Measurements from ENCODE around the gene TSG101.

The TSG101 gene

GRCh38 chr11:18493310-18493709 lies 33.4 kb downstream of the TSG101 start:
- no peaks in the 10 kb centered on the region for H3K27me3 ChIP-seq (ENCODE audit: insufficient read depth, low read length)
- H3K4me1 ChIP-seq (ENCODE audit: insufficient read depth, low read length): no peaks in the 10 kb centered on the region
- no peak overlapping the region for H3K9ac ChIP-seq (ENCODE audit: low read depth, low read length)
- WGBS: 95% methylated on average over 4 of the region's 4 CpGs
- no peak overlapping the region for H3K4me3 ChIP-seq (ENCODE audit: low read length)
- no peak overlapping the region for H3K27ac ChIP-seq (ENCODE audit: low read depth, low read length)
- peaks cover 75% of the 10 kb centered on the region for H3K36me3 ChIP-seq (ENCODE audit: insufficient read depth, low read length)
- H3K9me3 ChIP-seq (ENCODE audit: insufficient read depth, low read depth, low read length): no peaks in the 10 kb centered on the region

DNA sequence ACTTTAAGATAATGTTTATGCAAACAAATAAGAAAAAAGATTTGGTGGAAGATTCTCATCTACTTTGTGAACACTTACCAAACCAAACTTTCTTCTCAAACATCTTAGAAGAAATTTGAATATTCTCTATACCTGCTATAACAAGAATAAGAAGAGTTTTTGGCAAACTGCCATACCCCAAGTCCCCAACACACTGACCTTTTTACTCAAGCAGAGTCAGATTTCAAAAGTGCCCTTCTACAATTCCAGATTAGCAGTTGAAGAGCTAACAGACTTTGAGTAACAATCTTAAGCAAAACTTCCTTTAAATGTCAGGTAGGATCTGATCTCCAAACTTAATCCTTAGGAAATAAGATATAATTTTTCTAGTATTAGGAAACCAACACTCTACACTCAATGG lies 33.9 kb downstream of the TSG101 start:
- Histone ChIP-seq H3K27ac (ENCODE audit: low read depth, low read length) (no peak overlapping the region), H3K4me3 (ENCODE audit: low read length) (no peak overlapping the region), H3K27me3 (ENCODE audit: insufficient read depth, low read length) (no peaks in the 10 kb centered on the region), H3K9ac (ENCODE audit: low read depth, low read length) (no peak overlapping the region), H3K9me3 (ENCODE audit: insufficient read depth, low read depth, low read length) (no peaks in the 10 kb centered on the region), H3K4me1 (ENCODE audit: insufficient read depth, low read length) (no peaks in the 10 kb centered on the region), H3K36me3 (ENCODE audit: insufficient read depth, low read length) (peaks cover 70% of the 10 kb centered on the region)

DNA sequence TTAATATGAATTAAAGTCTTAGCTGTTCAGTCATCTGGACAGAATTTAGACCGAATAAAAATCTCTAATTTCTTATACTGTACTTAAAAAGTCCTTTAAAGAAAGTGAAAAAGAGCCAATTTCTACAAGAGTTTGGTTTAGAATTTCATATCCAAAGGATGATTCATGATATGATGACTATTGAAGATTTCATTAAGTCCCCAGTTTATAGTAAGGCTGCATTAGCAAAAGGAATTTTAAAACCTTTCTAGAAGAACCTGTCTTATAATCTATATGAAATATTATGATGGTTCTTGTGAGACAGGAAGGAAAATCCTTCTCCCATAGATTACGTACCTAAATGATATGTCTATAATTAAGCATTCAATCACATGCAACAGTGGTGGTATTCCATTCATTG lies 34.8 kb downstream of the TSG101 start:
- no peak overlapping the region for H3K27ac ChIP-seq (ENCODE audit: low read depth, low read length)
- no peaks in the 10 kb centered on the region for H3K27me3 ChIP-seq (ENCODE audit: insufficient read depth, low read length)
- no peaks in the 10 kb centered on the region for H3K9me3 ChIP-seq (ENCODE audit: insufficient read depth, low read depth, low read length)
- no peak overlapping the region for H3K9ac ChIP-seq (ENCODE audit: low read depth, low read length)
- peaks cover 61% of the 10 kb centered on the region for H3K36me3 ChIP-seq (ENCODE audit: insufficient read depth, low read length)
- 100% methylated on average over 1 of the region's 2 CpGs for WGBS
- H3K4me1 ChIP-seq (ENCODE audit: insufficient read depth, low read length): no peaks in the 10 kb centered on the region
- no peak overlapping the region for H3K4me3 ChIP-seq (ENCODE audit: low read length)

DNA sequence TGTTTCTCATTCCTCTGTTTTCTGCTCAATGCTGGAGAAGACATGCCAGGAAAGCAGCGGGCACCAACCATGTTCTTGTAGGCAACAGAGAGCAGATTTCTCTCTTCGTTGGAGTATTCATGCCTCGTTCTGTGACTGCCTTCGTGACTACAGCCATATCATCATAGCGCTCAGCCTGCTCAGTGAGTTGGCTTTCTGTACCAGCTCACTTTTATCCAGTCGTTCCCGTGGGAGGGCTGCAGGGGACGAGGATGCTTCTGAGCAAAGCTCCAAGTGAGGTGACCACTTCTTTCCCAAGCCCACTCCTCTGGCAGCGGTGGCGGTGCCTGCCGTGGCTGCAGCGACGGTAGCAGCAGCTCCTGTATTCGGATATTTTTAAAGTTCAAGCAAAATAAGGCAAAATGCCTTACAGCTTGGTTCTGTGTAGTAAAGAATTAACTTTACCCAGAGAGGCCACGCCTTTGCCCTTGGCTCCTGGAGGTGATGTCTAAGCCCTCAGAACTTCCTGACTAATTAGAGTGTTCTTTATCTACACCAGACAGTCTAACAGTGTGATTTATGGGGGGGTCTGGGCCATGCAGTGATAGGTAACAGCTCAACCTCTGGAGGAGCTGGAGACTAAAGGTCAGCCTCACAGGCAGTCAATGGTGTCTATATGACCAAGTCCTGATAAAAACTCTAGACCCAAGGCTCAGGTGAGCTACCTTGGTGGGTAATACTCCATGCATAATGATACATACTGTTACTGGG lies 35.8 kb downstream of the TSG101 start:
- peaks cover 59% of the 10 kb centered on the region for H3K36me3 ChIP-seq (ENCODE audit: insufficient read depth, low read length)
- H3K27me3 ChIP-seq (ENCODE audit: insufficient read depth, low read length): no peaks in the 10 kb centered on the region
- H3K9me3 ChIP-seq (ENCODE audit: insufficient read depth, low read depth, low read length): no peaks in the 10 kb centered on the region

GRCh38 chr11:18490319-18490718 lies 36.4 kb downstream of the TSG101 start:
- WGBS: 94% methylated on average over 1 of the region's 1 CpG
- no peaks in the 10 kb centered on the region for H3K4me1 ChIP-seq (ENCODE audit: insufficient read depth, low read length)
- H3K27ac ChIP-seq (ENCODE audit: low read depth, low read length): no peak overlapping the region
- H3K9me3 ChIP-seq (ENCODE audit: insufficient read depth, low read depth, low read length): no peaks in the 10 kb centered on the region
- no peak overlapping the region for H3K4me3 ChIP-seq (ENCODE audit: low read length)
- no peaks in the 10 kb centered on the region for H3K27me3 ChIP-seq (ENCODE audit: insufficient read depth, low read length)
- no peak overlapping the region for H3K9ac ChIP-seq (ENCODE audit: low read depth, low read length)
- peaks cover 58% of the 10 kb centered on the region for H3K36me3 ChIP-seq (ENCODE audit: insufficient read depth, low read length)

More for the DNA sequence above, 35.8 kb downstream of the TSG101 start:
- no peak overlapping the region for H3K27ac ChIP-seq (ENCODE audit: low read depth, low read length)
- H3K9ac ChIP-seq (ENCODE audit: low read depth, low read length): no peak overlapping the region
- 97% methylated on average over 15 of the region's 15 CpGs for WGBS
- H3K4me1 ChIP-seq (ENCODE audit: insufficient read depth, low read length): no peaks in the 10 kb centered on the region
- H3K4me3 ChIP-seq (ENCODE audit: low read length): no peak overlapping the region

DNA sequence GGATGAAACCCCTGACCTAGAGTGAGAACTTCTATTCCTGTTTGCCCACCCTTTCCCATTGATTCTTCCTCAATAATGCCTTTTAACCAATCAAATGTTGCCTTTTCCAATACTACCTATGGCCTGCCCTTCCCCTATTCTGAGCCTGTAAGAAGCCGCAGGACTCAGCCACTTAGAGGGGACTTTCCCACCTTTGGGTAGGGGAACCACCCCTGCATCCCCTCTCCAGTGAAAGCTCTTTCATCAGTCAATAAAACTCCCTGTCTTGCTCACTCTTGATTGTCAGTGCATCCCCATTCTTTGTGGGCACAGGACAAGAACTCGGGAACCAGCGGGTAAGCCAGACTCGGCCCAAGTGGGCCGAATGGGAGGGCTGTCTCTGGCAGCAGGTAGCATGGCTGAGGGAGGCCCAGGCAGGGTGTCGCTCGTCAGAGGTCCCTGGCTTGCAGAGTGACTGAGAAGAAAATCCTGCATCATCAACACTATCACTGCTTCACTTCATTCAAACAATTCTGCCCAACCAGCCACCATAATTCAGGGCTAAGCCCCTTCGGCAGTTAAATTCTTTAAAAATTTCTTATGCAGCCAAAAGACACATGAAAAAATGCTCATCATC lies 40.7 kb downstream of the TSG101 start:
- Histone ChIP-seq H3K4me1 (ENCODE audit: insufficient read depth, low read length) (no peaks in the 10 kb centered on the region), H3K9me3 (ENCODE audit: insufficient read depth, low read depth, low read length) (no peaks in the 10 kb centered on the region), H3K9ac (ENCODE audit: low read depth, low read length) (no peak overlapping the region), H3K27ac (ENCODE audit: low read depth, low read length) (no peak overlapping the region), H3K27me3 (ENCODE audit: insufficient read depth, low read length) (no peaks in the 10 kb centered on the region), H3K4me3 (ENCODE audit: low read length) (no peak overlapping the region), H3K36me3 (ENCODE audit: insufficient read depth, low read length) (peaks cover 62% of the 10 kb centered on the region)
- 95% methylated on average over 8 of the region's 8 CpGs for WGBS

GRCh38 chr11:18479063-18479462 lies 47.7 kb downstream of the TSG101 start:
- Histone ChIP-seq H3K27ac (ENCODE audit: low read depth, low read length) (no peak overlapping the region), H3K27me3 (ENCODE audit: insufficient read depth, low read length) (no peaks in the 10 kb centered on the region), H3K9me3 (ENCODE audit: insufficient read depth, low read depth, low read length) (no peaks in the 10 kb centered on the region), H3K4me3 (ENCODE audit: low read length) (no peak overlapping the region), H3K36me3 (ENCODE audit: insufficient read depth, low read length) (peaks cover 79% of the 10 kb centered on the region), H3K4me1 (ENCODE audit: insufficient read depth, low read length) (no peaks in the 10 kb centered on the region), H3K9ac (ENCODE audit: low read depth, low read length) (no peak overlapping the region)
- WGBS: 96% methylated on average over 4 of the region's 4 CpGs

DNA sequence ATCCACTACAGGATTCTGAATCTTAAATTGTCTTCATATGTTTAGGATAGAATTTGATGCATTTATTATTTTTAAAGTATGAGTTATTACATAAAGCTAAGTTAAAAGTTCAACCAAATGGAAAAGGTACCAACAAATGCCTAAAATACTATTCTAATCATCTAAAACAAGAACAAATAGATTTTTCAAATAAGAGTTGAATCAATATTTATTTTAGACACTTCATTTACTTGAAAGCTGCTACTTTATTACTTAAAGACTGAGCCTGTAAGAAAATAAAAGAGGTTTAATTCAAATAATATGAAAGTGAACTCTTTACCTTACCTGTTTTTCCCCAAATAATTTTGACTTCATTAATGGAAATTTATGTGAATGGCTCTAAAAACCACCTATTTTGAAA lies 54.2 kb downstream of the TSG101 start:
- no peak overlapping the region for H3K4me3 ChIP-seq (ENCODE audit: low read length)
- no peaks in the 10 kb centered on the region for H3K9me3 ChIP-seq (ENCODE audit: insufficient read depth, low read depth, low read length)
- H3K4me1 ChIP-seq (ENCODE audit: insufficient read depth, low read length): no peaks in the 10 kb centered on the region
- H3K9ac ChIP-seq (ENCODE audit: low read depth, low read length): no peak overlapping the region
- H3K27me3 ChIP-seq (ENCODE audit: insufficient read depth, low read length): no peaks in the 10 kb centered on the region
- peaks cover 17% of the 10 kb centered on the region for H3K36me3 ChIP-seq (ENCODE audit: insufficient read depth, low read length)
- no peak overlapping the region for H3K27ac ChIP-seq (ENCODE audit: low read depth, low read length)

- 93% methylated on average over 3 of the region's 3 CpGs for WGBS
- Histone ChIP-seq H3K4me3 (ENCODE audit: low read length) (no peak overlapping the region), H3K36me3 (ENCODE audit: insufficient read depth, low read length) (peaks cover 14% of the 10 kb centered on the region), H3K9me3 (ENCODE audit: insufficient read depth, low read depth, low read length) (no peaks in the 10 kb centered on the region), H3K9ac (ENCODE audit: low read depth, low read length) (no peak overlapping the region), H3K4me1 (ENCODE audit: insufficient read depth, low read length) (no peaks in the 10 kb centered on the region), H3K27ac (ENCODE audit: low read depth, low read length) (no peak overlapping the region), H3K27me3 (ENCODE audit: insufficient read depth, low read length) (no peaks in the 10 kb centered on the region)
Measured at GRCh38 chr11:18471995-18472394, 54.7 kb downstream of the TSG101 start.

DNA sequence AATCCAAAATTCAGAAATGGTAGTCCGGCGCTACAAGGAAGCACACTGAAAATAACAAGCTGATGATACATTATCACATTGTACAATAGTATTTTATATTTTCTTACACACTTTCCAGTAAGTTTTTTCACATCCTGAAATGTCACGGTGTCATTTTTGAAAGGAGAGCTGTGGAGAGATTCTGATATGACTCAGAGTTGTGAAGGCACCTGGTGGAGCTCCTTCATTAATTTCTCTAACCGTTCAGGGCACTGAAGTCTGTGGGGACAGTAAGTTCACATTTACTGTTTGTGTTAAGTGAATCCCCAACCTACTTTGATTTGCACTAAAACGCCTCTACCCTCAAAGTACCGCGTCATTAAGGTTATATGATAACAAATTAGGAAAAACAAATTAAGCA lies 57.8 kb downstream of the TSG101 start:
- Histone ChIP-seq H3K9ac (ENCODE audit: low read depth, low read length) (no peak overlapping the region), H3K4me1 (ENCODE audit: insufficient read depth, low read length) (no peaks in the 10 kb centered on the region), H3K36me3 (ENCODE audit: insufficient read depth, low read length) (no peaks in the 10 kb centered on the region), H3K4me3 (ENCODE audit: low read length) (no peak overlapping the region), H3K9me3 (ENCODE audit: insufficient read depth, low read depth, low read length) (no peaks in the 10 kb centered on the region), H3K27me3 (ENCODE audit: insufficient read depth, low read length) (no peaks in the 10 kb centered on the region), H3K27ac (ENCODE audit: low read depth, low read length) (no peak overlapping the region)
- WGBS: 93% methylated on average over 5 of the region's 7 CpGs

GRCh38 chr11:18468059-18468458 lies 58.7 kb downstream of the TSG101 start:
- 95% methylated on average over 2 of the region's 2 CpGs for WGBS
- Histone ChIP-seq H3K27me3 (ENCODE audit: insufficient read depth, low read length) (no peaks in the 10 kb centered on the region), H3K4me1 (ENCODE audit: insufficient read depth, low read length) (no peaks in the 10 kb centered on the region), H3K36me3 (ENCODE audit: insufficient read depth, low read length) (no peaks in the 10 kb centered on the region), H3K9ac (ENCODE audit: low read depth, low read length) (no peak overlapping the region), H3K9me3 (ENCODE audit: insufficient read depth, low read depth, low read length) (no peaks in the 10 kb centered on the region), H3K27ac (ENCODE audit: low read depth, low read length) (no peak overlapping the region), H3K4me3 (ENCODE audit: low read length) (no peak overlapping the region)

Data from HUES64 (cell line).